ACC112 (cell line): ENCODE results near the gene NAA25.
"Not testable (repeated sequence)": the region's sequence is repeated elsewhere in the genome, so short reads cannot be mapped to it uniquely, and the experiment has no call there.

Experiments used
- H2AFZ ChIP-seq: fragments of 200-600 bp; sonication (generic); one replicate; pipeline ENCODE4 v1.6.0; 2017; ENCODE audit warnings: antibody characterized with exemption, low read length; ENCODE audit not compliant: unreplicated experiment
- H3K27ac ChIP-seq: fragments of 200-600 bp; sonication (generic); 2 replicates; pipeline ENCODE4 v1.5.1; 2014; ENCODE audit warnings: low read depth, mild to moderate bottlenecking, antibody characterized with exemption, low read length, moderate library complexity
- H3K27me3 ChIP-seq: fragments of 200-600 bp; sonication (generic); 2 replicates; pipeline ENCODE4 v1.6.1; 2014; ENCODE audit warnings: mild to moderate bottlenecking, antibody characterized with exemption, low read length, moderate library complexity, mixed read lengths; ENCODE audit not compliant: insufficient read depth
- H3K36me3 ChIP-seq: fragments of 200-600 bp; sonication (generic); 2 replicates; pipeline ENCODE4 v1.6.1; 2016; ENCODE audit warnings: mild to moderate bottlenecking, antibody characterized with exemption, low read length, moderate library complexity, mixed read lengths; ENCODE audit not compliant: insufficient read depth
- H3K4me1 ChIP-seq: fragments of 200-600 bp; sonication (generic); one replicate; pipeline ENCODE4 v1.6.1; 2016; ENCODE audit warnings: low read length, mixed read lengths; ENCODE audit not compliant: insufficient read depth, unreplicated experiment, control insufficient read depth
- H3K4me3 ChIP-seq: fragments of 200-600 bp; sonication (generic); 2 replicates; pipeline ENCODE4 v1.5.1; 2014; ENCODE audit warnings: mild to moderate bottlenecking, low read depth, low read length
- H3K79me2 ChIP-seq: fragments of 200-600 bp; sonication (generic); one replicate; pipeline ENCODE4 v1.6.0; 2016; ENCODE audit warnings: low read length; ENCODE audit not compliant: control insufficient read depth, unreplicated experiment, insufficient read depth

The NAA25 gene

DNA sequence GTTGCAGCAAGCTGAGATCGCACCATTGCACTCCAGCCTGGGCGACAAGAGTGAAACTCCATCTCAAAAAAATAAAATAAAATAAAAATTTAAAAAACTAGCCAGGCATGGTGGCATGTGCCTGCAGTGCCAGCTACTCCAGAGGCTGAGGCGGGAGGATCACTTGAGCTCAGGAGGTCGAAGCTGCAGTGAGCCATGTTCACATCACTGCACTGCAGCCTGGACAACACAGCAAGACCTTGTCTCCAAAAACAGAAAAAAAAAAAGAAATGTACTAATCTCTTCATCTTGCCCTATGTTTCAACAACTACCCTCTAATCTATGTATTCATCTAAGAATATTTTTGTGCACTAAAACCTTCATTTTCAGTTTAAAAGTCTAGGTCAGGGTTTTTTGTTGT lies 6.5 kb downstream of the NAA25 start:
- peaks cover 12% of the 10 kb centered on the region for H3K36me3 ChIP-seq
- no peak overlapping the region for H3K27ac ChIP-seq
- no peaks in the 10 kb centered on the region for H3K27me3 ChIP-seq
- peaks cover 23% of the 10 kb centered on the region for H3K4me1 ChIP-seq
- no peak overlapping the region for H2AFZ ChIP-seq
- no peak overlapping the region for H3K4me3 ChIP-seq
- H3K79me2 ChIP-seq = peaks cover 83% of the 10 kb centered on the region

DNA sequence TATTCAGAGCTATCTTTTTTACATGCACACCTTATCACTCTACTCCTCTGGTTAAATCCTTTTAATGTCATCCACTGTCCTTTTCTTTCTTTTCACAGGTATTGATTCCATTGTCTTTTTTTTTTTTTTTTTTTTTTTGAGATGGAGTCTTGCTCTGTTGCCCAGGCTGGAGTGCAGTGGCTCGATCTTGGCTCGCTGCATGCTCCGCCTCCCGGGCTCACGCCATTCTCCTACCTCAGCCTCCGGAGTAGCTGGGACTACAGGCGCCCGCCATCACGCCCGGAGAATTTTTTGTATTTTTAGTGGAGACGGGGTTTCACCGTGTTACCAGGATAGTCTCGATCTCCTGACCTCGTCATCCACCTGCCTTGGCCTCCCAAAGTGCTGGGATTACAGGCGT lies 8.1 kb downstream of the NAA25 start:
- H3K4me1 ChIP-seq = peaks cover 26% of the 10 kb centered on the region
- H3K79me2 ChIP-seq = peaks cover 77% of the 10 kb centered on the region
- H3K27me3 ChIP-seq, H3K4me3 ChIP-seq, H2AFZ ChIP-seq, H3K27ac ChIP-seq: not testable (repeated sequence)
- H3K36me3 ChIP-seq = peaks cover 12% of the 10 kb centered on the region

DNA sequence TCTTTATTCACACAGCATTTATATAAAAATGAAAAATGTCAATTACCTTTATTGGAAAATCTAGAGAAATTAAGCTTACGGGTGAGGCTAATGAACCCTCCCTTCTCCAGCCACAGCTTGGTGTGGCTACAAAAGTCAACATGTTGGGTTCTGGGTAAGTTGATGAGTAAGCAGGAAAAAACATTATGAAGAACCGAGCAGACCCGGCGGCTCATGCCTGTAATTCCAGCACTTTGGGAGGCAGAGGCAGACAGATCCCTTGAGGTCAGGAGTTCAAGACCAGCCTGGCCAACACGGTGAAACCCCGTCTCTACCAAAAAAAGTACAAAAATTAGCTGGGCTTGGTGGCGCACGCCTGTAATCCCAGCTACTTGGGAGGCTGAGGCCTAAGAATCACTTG lies 10.9 kb downstream of the NAA25 start:
- H3K27me3 ChIP-seq = no peaks in the 10 kb centered on the region
- peak overlapping the region; percentile 88 for H3K27ac ChIP-seq
- peaks cover 78% of the 10 kb centered on the region for H3K79me2 ChIP-seq
- H2AFZ ChIP-seq = no peak overlapping the region
- no peak overlapping the region for H3K4me3 ChIP-seq
- H3K4me1 ChIP-seq = peaks cover 21% of the 10 kb centered on the region
- H3K36me3 ChIP-seq = peaks cover 12% of the 10 kb centered on the region

DNA sequence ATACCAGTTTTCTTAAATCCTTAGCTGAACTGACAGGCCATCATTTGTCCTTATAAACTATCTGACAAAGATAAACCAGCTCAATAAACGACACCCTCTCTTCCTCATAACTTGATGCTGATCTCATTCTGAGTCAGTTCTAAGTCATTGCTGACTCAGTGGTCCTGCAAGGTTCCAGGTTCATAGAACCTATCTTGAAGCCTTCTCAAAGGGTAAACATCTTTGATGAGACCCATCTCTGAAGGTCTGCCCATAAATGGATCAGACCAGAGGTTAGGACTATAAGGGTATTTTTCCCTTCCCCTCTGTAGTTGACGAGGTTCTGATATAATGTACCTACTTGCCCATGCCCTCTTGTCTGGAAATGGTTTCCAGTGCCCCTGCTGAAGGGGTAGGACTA lies 11.9 kb downstream of the NAA25 start:
- peaks cover 12% of the 10 kb centered on the region for H3K36me3 ChIP-seq
- H3K4me3 ChIP-seq = peak overlapping the region; percentile 47
- H3K4me1 ChIP-seq = peaks cover 21% of the 10 kb centered on the region
- no peaks in the 10 kb centered on the region for H3K27me3 ChIP-seq
- peaks cover 73% of the 10 kb centered on the region for H3K79me2 ChIP-seq
- H3K27ac ChIP-seq = peak overlapping the region; percentile 88
- no peak overlapping the region for H2AFZ ChIP-seq

DNA sequence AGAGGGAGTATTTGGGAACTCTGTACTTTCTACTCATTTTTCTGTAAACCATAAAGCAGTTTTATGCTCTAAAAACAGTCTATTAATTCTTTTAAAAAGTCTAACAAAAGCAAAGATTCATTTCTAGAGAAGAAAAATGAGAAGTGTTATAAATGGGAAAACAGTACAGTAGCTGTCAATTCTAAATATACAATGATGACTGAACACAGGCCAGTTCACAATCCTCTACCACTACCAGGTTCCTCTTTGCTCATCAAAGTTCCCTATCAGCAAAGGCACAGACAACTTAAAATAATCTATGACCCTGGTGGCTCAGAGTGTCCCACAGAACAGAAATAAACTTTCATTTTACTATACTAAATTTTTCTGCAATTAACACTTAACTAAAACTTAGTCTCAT lies 12.5 kb downstream of the NAA25 start:
- Histone ChIP-seq H2AFZ (no peak overlapping the region), H3K27me3 (no peaks in the 10 kb centered on the region), H3K4me1 (peaks cover 21% of the 10 kb centered on the region), H3K27ac (peak overlapping the region; percentile 88), H3K36me3 (peaks cover 10% of the 10 kb centered on the region), H3K79me2 (peaks cover 73% of the 10 kb centered on the region), H3K4me3 (peak overlapping the region; percentile 39)

DNA sequence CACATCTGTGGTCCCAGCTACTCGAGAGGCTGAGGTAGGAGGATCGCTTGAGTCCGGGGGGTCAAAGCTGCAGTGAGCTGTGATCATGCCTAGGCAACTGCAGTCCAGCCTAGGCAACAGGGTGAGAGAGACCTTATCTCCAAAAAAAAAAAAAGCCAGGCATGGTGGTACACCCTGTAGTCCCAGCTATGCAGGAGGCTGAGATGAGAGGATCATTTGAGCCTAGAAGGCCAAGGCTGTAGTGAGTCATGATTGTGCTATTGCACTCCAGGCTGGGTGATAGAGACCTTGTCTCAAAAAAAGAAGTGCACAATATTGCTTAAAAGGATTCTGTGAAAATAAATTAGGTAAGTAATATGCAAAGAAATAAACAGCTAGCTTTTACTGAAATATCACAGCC lies 17.0 kb downstream of the NAA25 start:
- Histone ChIP-seq H3K4me1 (peaks cover 11% of the 10 kb centered on the region), H2AFZ (no peak overlapping the region), H3K36me3 (peaks cover 12% of the 10 kb centered on the region), H3K27me3 (no peaks in the 10 kb centered on the region), H3K79me2 (peaks cover 58% of the 10 kb centered on the region), H3K4me3 (no peak overlapping the region), H3K27ac (no peak overlapping the region)

DNA sequence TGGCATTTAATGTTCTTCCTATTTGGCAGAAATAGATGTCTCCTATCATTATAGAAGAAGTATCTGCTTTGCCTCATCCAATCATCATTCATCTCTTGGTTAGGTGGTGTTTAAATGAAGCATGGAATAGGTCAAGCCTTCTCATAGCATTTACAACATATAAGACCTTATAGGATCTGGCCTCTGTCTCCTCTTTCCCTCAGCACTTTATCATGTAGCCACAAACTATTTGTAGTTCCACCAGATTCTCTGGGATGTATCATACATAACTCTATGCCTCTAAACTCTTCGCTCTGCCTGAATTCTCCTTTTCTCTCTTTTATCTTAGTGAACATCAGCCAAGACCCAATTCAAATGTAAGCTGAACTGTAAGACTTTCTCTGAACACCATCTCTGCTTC lies 20.7 kb downstream of the NAA25 start:
- H3K27ac ChIP-seq = no peak overlapping the region
- no peak overlapping the region for H3K4me3 ChIP-seq
- H3K79me2 ChIP-seq = peaks cover 36% of the 10 kb centered on the region
- H2AFZ ChIP-seq = no peak overlapping the region
- H3K27me3 ChIP-seq = no peaks in the 10 kb centered on the region
- H3K36me3 ChIP-seq = peaks cover 17% of the 10 kb centered on the region
- H3K4me1 ChIP-seq = peaks cover 15% of the 10 kb centered on the region

DNA sequence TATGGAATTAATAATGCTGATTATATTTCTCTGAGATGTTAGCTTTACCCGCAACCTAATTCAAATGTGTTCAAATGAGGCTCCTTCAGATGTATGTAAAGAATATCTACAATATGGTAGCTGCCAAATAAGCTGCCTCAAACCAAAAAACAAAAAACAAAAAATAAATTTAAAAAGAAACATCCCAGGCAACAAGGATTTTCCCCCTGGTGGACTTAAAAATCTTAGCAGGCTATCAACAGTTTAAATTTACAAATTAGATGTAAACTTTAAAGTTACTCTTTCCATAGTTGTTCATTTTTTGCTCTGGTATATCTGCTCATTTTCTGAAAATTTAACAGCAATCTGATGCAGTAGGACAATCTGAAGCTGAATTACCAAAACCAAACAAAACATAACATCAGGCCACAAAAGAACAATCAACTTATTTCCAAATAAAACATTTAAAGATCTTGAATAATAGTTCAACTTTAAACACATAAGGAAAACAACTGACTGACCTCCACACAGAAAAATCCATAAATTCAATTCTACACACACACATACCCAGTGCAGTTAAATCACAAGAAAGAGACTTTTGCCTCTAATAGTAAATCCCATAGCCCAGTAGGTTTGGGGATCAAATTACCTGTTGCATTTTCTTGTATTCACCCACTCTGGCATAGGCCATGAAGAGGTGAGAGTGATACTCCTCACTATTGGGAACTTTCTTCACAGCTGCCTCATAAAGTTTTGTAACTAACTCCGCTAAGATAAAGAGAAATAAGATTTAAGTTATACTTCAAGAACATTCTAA lies 21.3 kb downstream of the NAA25 start:
- Histone ChIP-seq H2AFZ (no peak overlapping the region), H3K27me3 (no peaks in the 10 kb centered on the region), H3K4me3 (no peak overlapping the region), H3K27ac (no peak overlapping the region), H3K79me2 (peaks cover 38% of the 10 kb centered on the region), H3K4me1 (peaks cover 15% of the 10 kb centered on the region), H3K36me3 (peaks cover 20% of the 10 kb centered on the region)

DNA sequence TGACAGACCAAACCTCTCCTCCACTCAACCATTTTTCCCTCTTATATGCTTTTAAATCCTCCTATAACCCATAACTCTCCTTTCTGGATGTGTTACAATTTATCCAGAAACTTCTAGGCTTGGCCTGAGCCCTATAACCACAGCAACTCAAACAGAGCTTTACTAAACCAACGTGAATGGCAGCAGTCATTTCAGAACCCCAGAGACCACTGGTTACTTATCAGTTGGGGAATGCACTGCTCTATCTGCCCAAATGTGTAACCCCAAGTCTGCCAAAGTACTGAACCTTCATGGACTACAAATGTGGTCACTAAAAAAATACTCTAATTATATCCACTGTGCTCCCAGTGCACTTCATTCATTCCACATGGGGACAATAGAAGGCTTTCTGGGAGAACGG lies 42.0 kb downstream of the NAA25 start:
- no peaks in the 10 kb centered on the region for H3K27me3 ChIP-seq
- H3K27ac ChIP-seq = no peak overlapping the region
- no peaks in the 10 kb centered on the region for H3K79me2 ChIP-seq
- no peaks in the 10 kb centered on the region for H3K4me1 ChIP-seq
- H2AFZ ChIP-seq = no peak overlapping the region
- H3K4me3 ChIP-seq = no peak overlapping the region
- peaks cover 24% of the 10 kb centered on the region for H3K36me3 ChIP-seq

DNA sequence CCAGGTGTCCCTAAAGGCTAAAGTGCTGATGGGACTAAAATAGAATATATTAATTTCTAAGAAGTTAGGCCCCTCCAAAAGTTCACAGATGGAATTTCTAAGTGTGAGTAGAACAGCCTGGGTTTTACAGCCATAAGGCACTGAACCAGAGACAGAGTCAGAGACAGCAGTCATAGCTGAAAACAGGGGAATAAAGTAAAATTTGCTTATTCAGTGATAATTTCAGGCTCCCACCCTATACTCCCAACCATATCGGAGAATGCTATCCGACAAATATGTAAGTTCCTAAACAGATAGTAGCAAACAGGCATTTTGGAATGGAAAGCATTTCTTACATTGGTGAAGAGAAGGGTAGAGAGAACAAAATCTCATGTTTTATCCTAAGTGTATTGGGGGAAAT lies 45.3 kb downstream of the NAA25 start:
- H2AFZ ChIP-seq = no peak overlapping the region
- no peak overlapping the region for H3K27ac ChIP-seq
- no peaks in the 10 kb centered on the region for H3K79me2 ChIP-seq
- no peak overlapping the region for H3K4me3 ChIP-seq
- no peaks in the 10 kb centered on the region for H3K4me1 ChIP-seq
- no peaks in the 10 kb centered on the region for H3K27me3 ChIP-seq
- H3K36me3 ChIP-seq = peaks cover 27% of the 10 kb centered on the region

DNA sequence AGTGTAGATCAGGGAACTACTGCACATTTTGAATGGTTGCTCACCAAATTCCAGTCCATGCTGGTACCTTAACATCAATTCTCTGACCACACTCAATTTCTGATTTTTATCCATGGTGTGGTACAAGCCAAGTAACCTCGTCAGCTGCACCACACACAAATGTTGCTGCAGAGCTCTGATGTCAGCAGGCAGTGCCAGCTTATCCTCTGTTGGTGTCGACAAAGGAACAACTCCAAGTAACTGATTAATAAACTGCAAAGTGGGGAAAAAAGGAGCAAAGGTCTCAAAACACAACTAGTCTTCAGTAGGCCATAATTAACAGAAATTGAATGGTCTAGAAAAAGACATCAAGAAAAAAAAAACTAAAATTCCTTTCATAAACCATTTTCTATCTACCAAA lies 47.4 kb downstream of the NAA25 start:
- Histone ChIP-seq H3K36me3 (peaks cover 13% of the 10 kb centered on the region), H3K4me3 (no peak overlapping the region), H3K27me3 (no peaks in the 10 kb centered on the region), H3K4me1 (no peaks in the 10 kb centered on the region), H2AFZ (no peak overlapping the region), H3K27ac (no peak overlapping the region), H3K79me2 (no peaks in the 10 kb centered on the region)
